Breast epithelium (tissue), 4 donors: Measurements from ENCODE around the gene OXA1L. TPM values are rescaled to one million over a fixed set of nuclear protein-coding genes. Genes with fewer than 3 reads are reported as not detected.
"Not testable (repeated sequence)": the region's sequence is repeated elsewhere in the genome, so short reads cannot be mapped to it uniquely, and the experiment has no call there.

Source experiments
- DNase-seq, 2 donors: peaks; one replicate each; pipeline ENCODE4 v3.0.0-alpha.2; 2019; ENCODE audit warnings: low spot score in 2 of 2
- H3K27ac ChIP-seq, 2 donors: fragments of 200-600 bp; sonication (generic) in 1 of 2; one replicate each; pipeline ENCODE4 v1.5.1; 2016 to 2019; ENCODE audit warnings: mild to moderate bottlenecking in 1 of 2
- H3K27me3 ChIP-seq, 2 donors: fragments of 200-600 bp; sonication (generic) in 1 of 2; one replicate each; pipeline versions ENCODE4 v1.5.1 to v1.6.0; 2017 to 2019; ENCODE audit warnings: control low read depth in 1 of 2, mild to moderate bottlenecking in 1 of 2
- H3K36me3 ChIP-seq: fragments of 200-600 bp; one replicate; pipeline ENCODE4 v1.5.1; 2019
- H3K4me1 ChIP-seq, 2 donors: fragments of 200-600 bp; sonication (generic); one replicate each; pipeline ENCODE4 v1.5.1; 2016 to 2019; ENCODE audit warnings: control low read depth in 1 of 2
- H3K4me3 ChIP-seq, 3 donors: fragments of 200-600 bp; sonication (generic); 1 replicate in 2 of 3; 2 replicates in 1 of 3; pipeline ENCODE4 v1.5.1; 2016 to 2019; ENCODE audit warnings: mild to moderate bottlenecking in 3 of 3, moderate library complexity in 2 of 3
- H3K9me3 ChIP-seq, 2 donors: fragments of 200-600 bp; sonication (generic) in 1 of 2; one replicate each; pipeline ENCODE4 v1.5.1; 2016 to 2019; ENCODE audit warnings: control low read depth in 1 of 2
- POLR2A ChIP-seq: fragments of 450-650 bp; IDR thresholded peaks from one replicate; pipeline ENCODE4 v1.6.1; 2016; ENCODE audit warnings: antibody characterized with exemption, mild to moderate bottlenecking, moderate library complexity
- POLR2AphosphoS5 ChIP-seq, 3 donors: sonication (generic); formaldehyde crosslinking; IDR thresholded peaks; one replicate each; pipeline ENCODE4 v1.6.1; 2017; ENCODE audit warnings: antibody characterized with exemption in 3 of 3
- intact Hi-C: fragments of 100-400 bp; cut with DNase I; formaldehyde crosslinking; loops from one replicate; pipeline ENCODE4 v1.15.1; 2023; ENCODE audit warnings: low total_unique reads
- total RNA-seq, 3 donors: library from RNA; depleted of rRNA; stranded (reverse); fragments of >200 nt; gene quantifications; one replicate each; pipeline ENCODE4 v1.1.0, GENCODE V29; 2016
- TF ChIP-seq, protein P1 (sequence below), 3 donors: fragments of 450-650 bp; IDR thresholded peaks; one replicate each; pipeline ENCODE4 v1.5.1; 2016 to 2017; ENCODE audit warnings: antibody characterized with exemption in 3 of 3, mild to moderate bottlenecking in 3 of 3, moderate library complexity in 3 of 3

The OXA1L gene
- total RNA-seq, 3 donors from 2014 or later, result 80.0 to 145 (median 101) TPM

DNA sequence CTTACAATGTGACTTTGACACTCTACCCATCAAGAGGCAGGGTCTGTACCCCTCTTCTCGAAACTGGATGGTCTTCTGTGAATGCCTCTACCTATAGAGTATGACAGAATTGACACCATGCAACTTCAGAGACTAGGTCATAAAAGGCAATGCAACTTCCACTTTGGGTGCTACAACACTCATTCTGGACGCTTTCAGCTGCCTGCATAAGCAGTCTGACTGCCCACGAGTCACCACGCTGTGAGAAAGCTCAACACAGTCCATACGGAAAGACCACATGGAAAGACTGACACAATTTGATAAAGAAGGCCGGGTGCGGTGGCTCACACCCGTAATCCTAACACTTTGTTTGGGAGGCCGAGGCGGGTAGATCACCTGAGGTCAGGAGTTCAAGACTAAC is 33.9 kb downstream of the OXA1L start:
- no peak for DNase-seq
- no peak for TF ChIP-seq POLR2A
- no peak for TF ChIP-seq POLR2AphosphoS5 (IDR thresholded peaks at IDR 0.05)
- TF ChIP-seq, protein P1, sequence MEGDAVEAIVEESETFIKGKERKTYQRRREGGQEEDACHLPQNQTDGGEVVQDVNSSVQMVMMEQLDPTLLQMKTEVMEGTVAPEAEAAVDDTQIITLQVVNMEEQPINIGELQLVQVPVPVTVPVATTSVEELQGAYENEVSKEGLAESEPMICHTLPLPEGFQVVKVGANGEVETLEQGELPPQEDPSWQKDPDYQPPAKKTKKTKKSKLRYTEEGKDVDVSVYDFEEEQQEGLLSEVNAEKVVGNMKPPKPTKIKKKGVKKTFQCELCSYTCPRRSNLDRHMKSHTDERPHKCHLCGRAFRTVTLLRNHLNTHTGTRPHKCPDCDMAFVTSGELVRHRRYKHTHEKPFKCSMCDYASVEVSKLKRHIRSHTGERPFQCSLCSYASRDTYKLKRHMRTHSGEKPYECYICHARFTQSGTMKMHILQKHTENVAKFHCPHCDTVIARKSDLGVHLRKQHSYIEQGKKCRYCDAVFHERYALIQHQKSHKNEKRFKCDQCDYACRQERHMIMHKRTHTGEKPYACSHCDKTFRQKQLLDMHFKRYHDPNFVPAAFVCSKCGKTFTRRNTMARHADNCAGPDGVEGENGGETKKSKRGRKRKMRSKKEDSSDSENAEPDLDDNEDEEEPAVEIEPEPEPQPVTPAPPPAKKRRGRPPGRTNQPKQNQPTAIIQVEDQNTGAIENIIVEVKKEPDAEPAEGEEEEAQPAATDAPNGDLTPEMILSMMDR (IDR thresholded peaks at IDR 0.05), result no peak
- H3K27me3 ChIP-seq, result no peaks in the 10 kb centered on the region
- H3K9me3 ChIP-seq, result no peaks in the 10 kb centered on the region
- H3K36me3 ChIP-seq, result no peaks in the 10 kb centered on the region
- no peaks in the 10 kb centered on the region for H3K4me1 ChIP-seq
- H3K4me3 ChIP-seq, result no peak overlapping the region
- intact Hi-C loops, result no loop called here
- no peak overlapping the region for H3K27ac ChIP-seq

DNA sequence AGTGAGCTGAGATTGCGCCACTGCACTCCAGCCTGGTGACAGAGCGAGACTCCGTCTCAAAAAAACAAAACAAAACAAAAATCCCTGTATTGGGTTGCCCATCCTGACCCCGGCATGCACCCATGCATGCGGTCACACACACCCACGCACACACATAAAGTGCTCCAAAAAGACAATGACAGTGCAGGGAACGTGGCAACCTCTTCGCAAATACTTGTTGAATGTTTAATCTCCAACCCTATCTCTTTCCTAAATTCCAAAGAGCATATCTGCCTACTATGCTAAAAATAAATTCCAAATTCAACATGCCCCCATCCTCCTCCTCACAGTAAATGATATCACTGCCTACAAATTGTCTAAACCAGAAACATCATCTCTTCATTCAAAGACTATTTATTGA is 35.2 kb downstream of the OXA1L start:
- no peaks in the 10 kb centered on the region for H3K36me3 ChIP-seq
- H3K4me3 ChIP-seq, result no peak overlapping the region
- no peaks in the 10 kb centered on the region for H3K4me1 ChIP-seq
- no peak overlapping the region for H3K27ac ChIP-seq
- no peak for DNase-seq
- intact Hi-C loops, result no loop called here
- no peak for TF ChIP-seq POLR2A
- TF ChIP-seq POLR2AphosphoS5 (IDR thresholded peaks at IDR 0.05), result no peak
- TF ChIP-seq, protein P1 (IDR thresholded peaks at IDR 0.05), result no peak
- no peaks in the 10 kb centered on the region for H3K9me3 ChIP-seq
- no peaks in the 10 kb centered on the region for H3K27me3 ChIP-seq

DNA sequence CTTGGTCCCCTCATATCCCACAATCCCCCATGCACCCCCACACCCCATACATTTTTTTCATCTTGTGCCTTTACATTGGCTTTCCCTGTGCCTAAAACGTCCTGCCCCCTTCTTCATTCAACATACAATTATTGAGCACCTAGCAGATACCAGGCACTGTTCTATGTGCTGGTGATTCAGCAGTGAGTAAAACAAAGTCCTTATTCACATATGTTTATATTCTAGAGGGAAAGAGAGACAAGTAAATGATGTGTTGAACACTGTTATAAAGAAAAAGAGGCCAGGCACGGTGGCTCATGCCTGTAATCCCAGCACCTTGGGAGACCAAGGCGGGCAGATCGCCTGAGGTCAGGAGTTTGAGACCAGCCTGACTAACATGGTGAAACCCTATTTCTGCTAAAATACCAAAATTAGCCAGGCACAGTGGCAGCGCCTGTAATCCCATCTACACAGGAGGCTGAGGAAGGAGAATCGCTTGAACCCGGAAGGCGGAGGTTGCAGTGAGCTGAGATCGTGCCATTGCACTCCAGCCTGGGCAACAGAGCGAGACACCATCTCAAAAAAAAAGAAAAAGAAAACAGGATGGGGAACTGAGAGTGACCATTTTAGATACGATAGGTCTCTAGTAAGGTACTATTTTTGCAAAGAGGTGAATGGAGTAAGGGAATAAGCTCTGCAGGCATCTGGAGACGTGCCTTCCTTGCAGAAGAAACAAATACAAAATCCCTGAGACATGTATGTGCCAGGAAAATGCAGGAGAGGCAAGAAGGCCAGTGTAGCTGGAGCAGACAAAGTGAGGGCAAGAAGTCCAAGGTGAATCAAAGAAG is 36.6 kb downstream of the OXA1L start:
- intact Hi-C loops, result no loop called here

DNA sequence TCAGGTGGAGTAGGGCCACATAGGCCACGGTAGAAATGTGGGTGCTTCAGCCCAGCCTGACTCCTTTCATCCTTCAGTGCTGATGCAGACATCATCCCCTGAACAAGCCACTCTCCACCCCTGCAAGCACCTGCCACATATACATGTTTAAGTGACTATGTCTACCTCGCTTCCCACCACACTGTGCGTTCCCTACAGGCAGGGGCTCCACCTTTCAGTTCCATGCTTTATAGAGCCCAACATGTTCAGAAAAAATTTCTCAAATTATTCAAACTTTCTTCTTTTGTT is 37.1 kb downstream of the OXA1L start:
- no peak overlapping the region for H3K27ac ChIP-seq
- no peaks in the 10 kb centered on the region for H3K27me3 ChIP-seq
- H3K4me3 ChIP-seq, result no peak overlapping the region
- no peaks in the 10 kb centered on the region for H3K36me3 ChIP-seq
- H3K9me3 ChIP-seq, result no peaks in the 10 kb centered on the region
- intact Hi-C loops, result no loop called here
- TF ChIP-seq POLR2AphosphoS5 (IDR thresholded peaks at IDR 0.05) (no peak), POLR2A (no peak)
- TF ChIP-seq, protein P1 (IDR thresholded peaks at IDR 0.05), result no peak
- H3K4me1 ChIP-seq, result no peaks in the 10 kb centered on the region
- DNase-seq, result no peak

More for the DNA sequence above, 36.6 kb downstream of the OXA1L start:
- TF ChIP-seq POLR2AphosphoS5 (IDR thresholded peaks at IDR 0.05), result no peak
- TF ChIP-seq, protein P1 (IDR thresholded peaks at IDR 0.05), result no peak
- TF ChIP-seq POLR2A, result no peak
- Histone ChIP-seq H3K4me1 (no peaks in the 10 kb centered on the region), H3K4me3 (no peak overlapping the region), H3K9me3 (no peaks in the 10 kb centered on the region), H3K27me3 (no peaks in the 10 kb centered on the region), H3K36me3 (no peaks in the 10 kb centered on the region), H3K27ac (no peak overlapping the region)
- no peak for DNase-seq

DNA sequence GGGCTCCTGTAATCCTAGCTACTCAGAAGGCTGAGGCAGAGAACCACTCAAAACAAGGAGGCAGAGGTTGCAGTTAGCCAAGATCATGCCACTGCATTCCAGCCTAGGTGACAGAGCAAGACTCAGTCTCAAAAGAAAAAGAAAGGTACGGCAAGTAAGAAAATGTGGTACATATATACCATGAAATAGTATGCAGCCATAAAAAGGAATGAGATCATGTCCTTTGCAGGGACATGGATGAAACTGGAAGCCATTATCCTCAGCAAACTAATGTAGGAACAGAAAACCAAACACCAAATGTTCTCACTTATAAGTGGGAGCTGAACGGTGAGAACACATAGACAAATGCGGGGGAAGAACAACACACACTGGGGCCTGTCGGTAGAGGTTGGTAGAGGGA is 38.7 kb downstream of the OXA1L start:
- H3K36me3 ChIP-seq, H3K4me3 ChIP-seq, H3K4me1 ChIP-seq, intact Hi-C loops, H3K27me3 ChIP-seq, DNase-seq, H3K9me3 ChIP-seq, H3K27ac ChIP-seq: not testable (repeated sequence)
